Astrocyte (in vitro differentiated cells and primary cell): Measurements from ENCODE around the gene CDH20. TPM values are rescaled to one million over a fixed set of nuclear protein-coding genes. Genes with fewer than 3 reads are reported as not detected.

Source experiments
- DNase-seq: peaks from one replicate; pipeline ENCODE4 v3.0.0-alpha.2; 2010; ENCODE audit warnings: low read depth
- FAIRE-seq: peaks from 2 replicates; lab custom pipeline; 2011; peaks lifted over from hg19 to GRCh38; lab: Jason Lieb, UNC
- H2AFZ ChIP-seq: 2 replicates; pipeline ENCODE4 v1.6.0; 2012; ENCODE audit warnings: low read depth, low read length, inconsistent platforms
- H3K27ac ChIP-seq: 2 replicates; pipeline ENCODE4 v1.5.1; 2011; ENCODE audit warnings: low read depth, low read length, inconsistent platforms
- H3K27me3 ChIP-seq: 2 replicates; pipeline ENCODE4 v1.6.0; 2011; ENCODE audit warnings: low read length, inconsistent platforms; ENCODE audit not compliant: insufficient read depth
- H3K36me3 ChIP-seq: 2 replicates; pipeline ENCODE4 v1.5.1; 2011; ENCODE audit warnings: low read length, inconsistent platforms; ENCODE audit not compliant: insufficient read depth
- H3K4me1 ChIP-seq: 2 replicates; pipeline ENCODE4 v1.5.1; 2011; ENCODE audit warnings: low read length, inconsistent platforms; ENCODE audit not compliant: insufficient read depth
- H3K4me2 ChIP-seq: 2 replicates; pipeline ENCODE4 v1.6.0; 2012; ENCODE audit warnings: low read length, inconsistent platforms
- H3K4me3 ChIP-seq: 2 replicates; pipeline ENCODE4 v1.5.1; 2011; ENCODE audit warnings: low read depth, mild to moderate bottlenecking, low read length, inconsistent platforms; ENCODE audit not compliant: insufficient read depth
- H3K79me2 ChIP-seq: 2 replicates; pipeline ENCODE4 v1.6.0; 2012; ENCODE audit warnings: mild to moderate bottlenecking, low read length, inconsistent platforms; ENCODE audit not compliant: insufficient read depth
- H3K9ac ChIP-seq: 2 replicates; pipeline ENCODE4 v1.6.0; 2012; ENCODE audit warnings: mild to moderate bottlenecking, low read length, inconsistent platforms
- H3K9me3 ChIP-seq: 2 replicates; pipeline ENCODE4 v1.5.1; 2012; ENCODE audit warnings: low read depth, mild to moderate bottlenecking, low read length, inconsistent platforms; ENCODE audit not compliant: insufficient read depth
- H4K20me1 ChIP-seq: 2 replicates; pipeline ENCODE4 v1.6.0; 2012; ENCODE audit warnings: low read length, inconsistent platforms; ENCODE audit not compliant: insufficient read depth
- H3K27ac Mint-ChIP-seq: one replicate; pipeline ENCODE4 v1.8.0; 2021; ENCODE audit warnings: mild to moderate bottlenecking, mixed read lengths; ENCODE audit not compliant: unreplicated experiment
- H3K27me3 Mint-ChIP-seq: one replicate; pipeline ENCODE4 v1.8.0; 2021; ENCODE audit warnings: low read depth, mixed read lengths; ENCODE audit not compliant: unreplicated experiment
- H3K36me3 Mint-ChIP-seq: one replicate; pipeline ENCODE4 v1.8.0; 2021; ENCODE audit warnings: low read depth, mixed read lengths; ENCODE audit not compliant: unreplicated experiment
- H3K4me1 Mint-ChIP-seq: one replicate; pipeline ENCODE4 v1.8.0; 2021; ENCODE audit warnings: low read depth, mixed read lengths; ENCODE audit not compliant: unreplicated experiment
- H3K4me3 Mint-ChIP-seq: one replicate; pipeline ENCODE4 v1.8.0; 2021; ENCODE audit warnings: mild to moderate bottlenecking, moderate library complexity, mixed read lengths; ENCODE audit not compliant: unreplicated experiment
- H3K9me3 Mint-ChIP-seq: one replicate; pipeline ENCODE4 v1.8.0; 2021; ENCODE audit warnings: mild to moderate bottlenecking, mixed read lengths; ENCODE audit not compliant: unreplicated experiment
- CTCF ChIP-seq: IDR thresholded peaks from 2 replicates; pipeline ENCODE4 v1.5.1; 2011; ENCODE audit warnings: low read depth, mild to moderate bottlenecking, inconsistent platforms, low read length, moderate library complexity; ENCODE audit not compliant: insufficient read depth
- EZH2 ChIP-seq: IDR thresholded peaks from 2 replicates; pipeline ENCODE4 v1.6.1; 2012; ENCODE audit warnings: mild to moderate bottlenecking, low read length, inconsistent platforms; ENCODE audit not compliant: insufficient read depth
- total RNA-seq: library from RNA; stranded (reverse); gene quantifications from 2 replicates; pipeline ENCODE4 v1.2.1, GENCODE V29; 2021

CDH20 gene
- total RNA-seq, 1 donor from 2014 or later, result not detected

- H3K27me3 Mint-ChIP-seq, result no peaks in the 10 kb centered on the region
- peaks cover 5% of the 10 kb centered on the region for H3K9me3 Mint-ChIP-seq
- no peak overlapping the region for H3K9ac ChIP-seq
- no peak overlapping the region for H3K27ac ChIP-seq
- peaks cover 25% of the 10 kb centered on the region for H3K4me1 ChIP-seq
- no peak overlapping the region for H3K4me2 ChIP-seq
- no peak for TF ChIP-seq EZH2
- TF ChIP-seq CTCF, result no peak
- peaks cover 33% of the 10 kb centered on the region for H3K4me1 Mint-ChIP-seq
- no peak for FAIRE-seq
- H3K9me3 ChIP-seq, result no peaks in the 10 kb centered on the region
- H2AFZ ChIP-seq, result no peak overlapping the region
- H3K79me2 ChIP-seq, result peaks cover 3% of the 10 kb centered on the region
- peaks cover 5% of the 10 kb centered on the region for H3K36me3 Mint-ChIP-seq
- H3K4me3 ChIP-seq, result no peak overlapping the region
- no peak overlapping the region for H3K4me3 Mint-ChIP-seq
- H3K36me3 ChIP-seq, result no peaks in the 10 kb centered on the region
- H4K20me1 ChIP-seq, result no peaks in the 10 kb centered on the region
- no peaks in the 10 kb centered on the region for H3K27me3 ChIP-seq
- DNase-seq, result no peak
- no peak overlapping the region for H3K27ac Mint-ChIP-seq
Observed at GRCh38 chr18:61600422-61600821, 267.2 kb downstream of the CDH20 start.

GRCh38 chr18:61602836-61603235, 269.6 kb downstream of the CDH20 start:
- H3K4me3 ChIP-seq, result no peak overlapping the region
- H3K4me2 ChIP-seq, result peak overlapping the region; percentile 16
- no peaks in the 10 kb centered on the region for H4K20me1 ChIP-seq
- no peaks in the 10 kb centered on the region for H3K9me3 ChIP-seq
- no peaks in the 10 kb centered on the region for H3K36me3 ChIP-seq
- Mint-ChIP-seq H3K4me3 (no peak overlapping the region), H3K36me3 (peaks cover 4% of the 10 kb centered on the region), H3K27me3 (no peaks in the 10 kb centered on the region), H3K4me1 (peaks cover 54% of the 10 kb centered on the region), H3K9me3 (peaks cover 5% of the 10 kb centered on the region), H3K27ac (peak overlapping the region; percentile 27)
- H3K4me1 ChIP-seq, result peaks cover 44% of the 10 kb centered on the region
- peaks cover 3% of the 10 kb centered on the region for H3K79me2 ChIP-seq
- H2AFZ ChIP-seq, result no peak overlapping the region
- H3K9ac ChIP-seq, result no peak overlapping the region
- peak overlapping the region; percentile 34 for H3K27ac ChIP-seq
- DNase-seq, result no peak
- FAIRE-seq, result peak; percentile 91
- TF ChIP-seq CTCF, result no peak
- TF ChIP-seq EZH2, result no peak
- H3K27me3 ChIP-seq, result no peaks in the 10 kb centered on the region
